Endothelial cell (in vitro differentiated cells): ENCODE data around the gene GMNC. TPM values are rescaled to one million over a fixed set of nuclear protein-coding genes. Genes with fewer than 3 reads are reported as not detected.
A peak's percentile ranks its signal among the peaks of the same experiment; 100 is the strongest.

Experiments used
- DNase-seq: peaks from one replicate; pipeline ENCODE4 v3.0.0; 2021; ENCODE audit warnings: low spot score
- H3K27ac Mint-ChIP-seq: one replicate; pipeline ENCODE4 v1.8.0; 2021; ENCODE audit warnings: mixed read lengths, inconsistent platforms; ENCODE audit not compliant: unreplicated experiment
- H3K27me3 Mint-ChIP-seq: one replicate; pipeline ENCODE4 v1.8.0; 2021; ENCODE audit warnings: mild to moderate bottlenecking, moderate library complexity, mixed read lengths, inconsistent platforms; ENCODE audit not compliant: unreplicated experiment
- H3K36me3 Mint-ChIP-seq: one replicate; pipeline ENCODE4 v1.8.0; 2021; ENCODE audit warnings: mild to moderate bottlenecking, low read depth, mixed read lengths, inconsistent platforms; ENCODE audit not compliant: unreplicated experiment
- H3K4me1 Mint-ChIP-seq: one replicate; pipeline ENCODE4 v1.8.0; 2021; ENCODE audit warnings: mild to moderate bottlenecking, mixed read lengths, inconsistent platforms; ENCODE audit not compliant: unreplicated experiment
- H3K4me3 Mint-ChIP-seq: one replicate; pipeline ENCODE4 v1.8.0; 2021; ENCODE audit warnings: mild to moderate bottlenecking, mixed read lengths, inconsistent platforms; ENCODE audit not compliant: unreplicated experiment
- H3K9me3 Mint-ChIP-seq: one replicate; pipeline ENCODE4 v1.8.0; 2021; ENCODE audit warnings: mixed read lengths, inconsistent platforms; ENCODE audit not compliant: unreplicated experiment
- CTCF ChIP-seq: fragments of 200-600 bp; sonication (generic); IDR thresholded peaks from one replicate; pipeline ENCODE4 v1.5.0; 2021; ENCODE audit warnings: antibody characterized with exemption; ENCODE audit not compliant: unreplicated experiment
- total RNA-seq: library from RNA; stranded (reverse); fragmentation: NEBNext Ultra II Directional; extraction: Animal tissue kit (Norgen Biotek cat#: 25700); gene quantifications from one replicate; pipeline ENCODE4 v1.2.1, GENCODE V29; 2021; ENCODE audit not compliant: unreplicated experiment

Gene GMNC
- total RNA-seq, 1 donor from 2014 or later: not detected

GRCh38 chr3:190863119-190863465 lies 598 bp upstream of the GMNC start:
- DNase-seq: no peak
- no peak overlapping the region for H3K27ac Mint-ChIP-seq
- no peaks in the 10 kb centered on the region for H3K4me1 Mint-ChIP-seq
- no peak for TF ChIP-seq CTCF
- peak overlapping the region; percentile 95 for H3K4me3 Mint-ChIP-seq
- H3K9me3 Mint-ChIP-seq: no peaks in the 10 kb centered on the region
- no peaks in the 10 kb centered on the region for H3K36me3 Mint-ChIP-seq
- peaks cover 2% of the 10 kb centered on the region for H3K27me3 Mint-ChIP-seq

GRCh38 chr3:190860521-190860920 lies 2.0 kb downstream of the GMNC start:
- no peak for DNase-seq
- Mint-ChIP-seq H3K4me3 (no peak overlapping the region), H3K4me1 (no peaks in the 10 kb centered on the region), H3K9me3 (no peaks in the 10 kb centered on the region), H3K36me3 (no peaks in the 10 kb centered on the region), H3K27ac (no peak overlapping the region), H3K27me3 (peaks cover 2% of the 10 kb centered on the region)
- TF ChIP-seq CTCF: no peak

- Mint-ChIP-seq H3K4me3 (no peak overlapping the region), H3K4me1 (no peaks in the 10 kb centered on the region), H3K27ac (no peak overlapping the region), H3K9me3 (no peaks in the 10 kb centered on the region), H3K27me3 (no peaks in the 10 kb centered on the region), H3K36me3 (no peaks in the 10 kb centered on the region)
- DNase-seq: no peak
- peak; percentile 26 for TF ChIP-seq CTCF
Measured at GRCh38 chr3:190855151-190855550, 7.3 kb downstream of the GMNC start.

- no peaks in the 10 kb centered on the region for H3K4me1 Mint-ChIP-seq
- no peak overlapping the region for H3K4me3 Mint-ChIP-seq
- TF ChIP-seq CTCF: no peak
- no peaks in the 10 kb centered on the region for H3K27me3 Mint-ChIP-seq
- no peaks in the 10 kb centered on the region for H3K36me3 Mint-ChIP-seq
- DNase-seq: no peak
- no peaks in the 10 kb centered on the region for H3K9me3 Mint-ChIP-seq
- H3K27ac Mint-ChIP-seq: no peak overlapping the region
Measured at GRCh38 chr3:190854062-190854461, 8.4 kb downstream of the GMNC start.

GRCh38 chr3:190853464-190853863 lies 9.0 kb downstream of the GMNC start:
- Mint-ChIP-seq H3K4me3 (no peak overlapping the region), H3K27ac (no peak overlapping the region), H3K4me1 (no peaks in the 10 kb centered on the region), H3K36me3 (no peaks in the 10 kb centered on the region), H3K27me3 (no peaks in the 10 kb centered on the region), H3K9me3 (no peaks in the 10 kb centered on the region)
- no peak for DNase-seq
- no peak for TF ChIP-seq CTCF
